GM18507 (cell line): ENCODE data around the gene PPP2R1B.

Source experiments
- DNase-seq: peaks from one replicate; pipeline ENCODE4 v3.0.0; 2011; ENCODE audit warnings: low read depth; ENCODE audit not compliant: insufficient read length; ENCODE audit errors: extremely low spot score
- FAIRE-seq: peaks from 2 replicates; lab custom pipeline; 2011; peaks lifted over from hg19 to GRCh38; lab: Jason Lieb, UNC

The PPP2R1B gene

GRCh38 chr11:111759778-111760407 lies 6.3 kb downstream of the PPP2R1B start:
- no peak for FAIRE-seq
- no peak for DNase-seq

GRCh38 chr11:111759376-111759775 lies 6.8 kb downstream of the PPP2R1B start:
- DNase-seq (no peak), FAIRE-seq (no peak)

- no peak for FAIRE-seq
- DNase-seq = no peak
Observed at GRCh38 chr11:111756097-111756496, 10.1 kb downstream of the PPP2R1B start.

GRCh38 chr11:111749646-111750045 lies 16.5 kb downstream of the PPP2R1B start:
- DNase-seq (no peak), FAIRE-seq (no peak)

- FAIRE-seq (no peak), DNase-seq (no peak)
Observed at GRCh38 chr11:111748035-111748804, 18.0 kb downstream of the PPP2R1B start.

- DNase-seq = no peak
- FAIRE-seq = no peak
Observed at GRCh38 chr11:111745719-111746504, 20.3 kb downstream of the PPP2R1B start.

- FAIRE-seq (no peak), DNase-seq (no peak)
Observed at GRCh38 chr11:111743700-111744099, 22.5 kb downstream of the PPP2R1B start.

GRCh38 chr11:111741751-111742150 lies 24.4 kb downstream of the PPP2R1B start:
- FAIRE-seq = no peak
- DNase-seq = no peak

GRCh38 chr11:111739299-111739698 lies 26.9 kb downstream of the PPP2R1B start:
- no peak for FAIRE-seq
- no peak for DNase-seq

- DNase-seq (no peak), FAIRE-seq (no peak)
Observed at GRCh38 chr11:111737444-111738210, 28.6 kb downstream of the PPP2R1B start.

GRCh38 chr11:111736621-111737443 lies 29.4 kb downstream of the PPP2R1B start:
- no peak for FAIRE-seq

GRCh38 chr11:111736181-111736590 lies 30.0 kb downstream of the PPP2R1B start:
- DNase-seq (no peak), FAIRE-seq (no peak)

More at GRCh38 chr11:111736621-111737443, 29.4 kb downstream of the PPP2R1B start:
- DNase-seq = no peak

- no peak for DNase-seq
- no peak for FAIRE-seq
Observed at GRCh38 chr11:111735262-111736116, 30.7 kb downstream of the PPP2R1B start.

GRCh38 chr11:111734954-111735261 lies 31.3 kb downstream of the PPP2R1B start:
- DNase-seq = no peak
- no peak for FAIRE-seq

- FAIRE-seq = no peak
Observed at GRCh38 chr11:111734101-111734953, 31.9 kb downstream of the PPP2R1B start.

GRCh38 chr11:111733611-111734088 lies 32.5 kb downstream of the PPP2R1B start:
- no peak for DNase-seq
- no peak for FAIRE-seq

More at GRCh38 chr11:111734101-111734953, 31.9 kb downstream of the PPP2R1B start:
- no peak for DNase-seq

- no peak for DNase-seq
- no peak for FAIRE-seq
Observed at GRCh38 chr11:111733016-111733415, 33.2 kb downstream of the PPP2R1B start.
